Measurements from ENCODE around the gene DIP2A. TPM values are rescaled to one million over a fixed set of nuclear protein-coding genes. Genes with fewer than 3 reads are reported as not detected.

DIP2A gene
- total RNA-seq, 1 donor from 2014 or later = 36.1 TPM

GRCh38 chr21:46607636-46608035 lies 148.9 kb downstream of the DIP2A start:
- no peak overlapping the region for H3K4me3 Mint-ChIP-seq (ENCODE audit: low read depth)
- peaks cover 19% of the 10 kb centered on the region for H3K4me1 Mint-ChIP-seq (ENCODE audit: low read depth)
- DNase-seq (ENCODE audit: low spot score) = no peak
- H3K36me3 Mint-ChIP-seq (ENCODE audit: low read depth) = no peaks in the 10 kb centered on the region
- intact Hi-C loops (cut with micrococcal nuclease) = no loop called here
- H3K27ac Mint-ChIP-seq = no peak overlapping the region
- H3K27me3 Mint-ChIP-seq (ENCODE audit: low read depth) = peaks cover 5% of the 10 kb centered on the region
- H3K9me3 Mint-ChIP-seq = no peaks in the 10 kb centered on the region

GRCh38 chr21:46608672-46609111 lies 150.0 kb downstream of the DIP2A start:
- Mint-ChIP-seq H3K36me3 (ENCODE audit: low read depth) (no peaks in the 10 kb centered on the region), H3K9me3 (no peaks in the 10 kb centered on the region), H3K4me1 (ENCODE audit: low read depth) (peaks cover 19% of the 10 kb centered on the region), H3K4me3 (ENCODE audit: low read depth) (no peak overlapping the region), H3K27ac (no peak overlapping the region), H3K27me3 (ENCODE audit: low read depth) (peaks cover 9% of the 10 kb centered on the region)
- intact Hi-C loops (cut with micrococcal nuclease) = no loop called here
- DNase-seq (ENCODE audit: low spot score) = no peak

GRCh38 chr21:46610018-46610701 lies 151.5 kb downstream of the DIP2A start:
- H3K9me3 Mint-ChIP-seq = no peaks in the 10 kb centered on the region
- H3K4me3 Mint-ChIP-seq (ENCODE audit: low read depth) = no peak overlapping the region
- intact Hi-C loops (cut with micrococcal nuclease) = no loop called here
- peaks cover 22% of the 10 kb centered on the region for H3K27me3 Mint-ChIP-seq (ENCODE audit: low read depth)
- peaks cover 14% of the 10 kb centered on the region for H3K4me1 Mint-ChIP-seq (ENCODE audit: low read depth)
- no peaks in the 10 kb centered on the region for H3K36me3 Mint-ChIP-seq (ENCODE audit: low read depth)
- DNase-seq (ENCODE audit: low spot score) = no peak
- no peak overlapping the region for H3K27ac Mint-ChIP-seq

GRCh38 chr21:46613391-46613790 lies 154.7 kb downstream of the DIP2A start:
- Mint-ChIP-seq H3K9me3 (no peaks in the 10 kb centered on the region), H3K27ac (no peak overlapping the region), H3K36me3 (ENCODE audit: low read depth) (no peaks in the 10 kb centered on the region), H3K4me1 (ENCODE audit: low read depth) (no peaks in the 10 kb centered on the region), H3K27me3 (ENCODE audit: low read depth) (peaks cover 29% of the 10 kb centered on the region), H3K4me3 (ENCODE audit: low read depth) (no peak overlapping the region)
- no peak for DNase-seq (ENCODE audit: low spot score)
- intact Hi-C loops (cut with micrococcal nuclease) = no loop called here

- no peaks in the 10 kb centered on the region for H3K36me3 Mint-ChIP-seq (ENCODE audit: low read depth)
- intact Hi-C loops (cut with micrococcal nuclease) = no loop called here
- H3K4me1 Mint-ChIP-seq (ENCODE audit: low read depth) = no peaks in the 10 kb centered on the region
- no peaks in the 10 kb centered on the region for H3K9me3 Mint-ChIP-seq
- no peak overlapping the region for H3K27ac Mint-ChIP-seq
- H3K4me3 Mint-ChIP-seq (ENCODE audit: low read depth) = no peak overlapping the region
- peaks cover 29% of the 10 kb centered on the region for H3K27me3 Mint-ChIP-seq (ENCODE audit: low read depth)
- no peak for DNase-seq (ENCODE audit: low spot score)
These were observed 157.4 kb downstream of the DIP2A start for GRCh38 chr21:46616050-46616449.

- Mint-ChIP-seq H3K27me3 (ENCODE audit: low read depth) (peaks cover 29% of the 10 kb centered on the region), H3K4me3 (ENCODE audit: low read depth) (no peak overlapping the region), H3K27ac (no peak overlapping the region), H3K36me3 (ENCODE audit: low read depth) (no peaks in the 10 kb centered on the region), H3K9me3 (no peaks in the 10 kb centered on the region), H3K4me1 (ENCODE audit: low read depth) (peaks cover 4% of the 10 kb centered on the region)
- intact Hi-C loops (cut with micrococcal nuclease) = no loop called here
- DNase-seq (ENCODE audit: low spot score) = no peak
These were observed 158.0 kb downstream of the DIP2A start for GRCh38 chr21:46616656-46617055.

- Mint-ChIP-seq H3K4me1 (ENCODE audit: low read depth) (peaks cover 12% of the 10 kb centered on the region), H3K27me3 (ENCODE audit: low read depth) (peaks cover 25% of the 10 kb centered on the region), H3K9me3 (no peaks in the 10 kb centered on the region), H3K36me3 (ENCODE audit: low read depth) (no peaks in the 10 kb centered on the region), H3K27ac (no peak overlapping the region), H3K4me3 (ENCODE audit: low read depth) (no peak overlapping the region)
- intact Hi-C loops (cut with micrococcal nuclease) = no loop called here
- DNase-seq (ENCODE audit: low spot score) = no peak
These were observed 158.8 kb downstream of the DIP2A start for GRCh38 chr21:46617267-46618051.

GRCh38 chr21:46618738-46619379 lies 160.2 kb downstream of the DIP2A start:
- no peak overlapping the region for H3K27ac Mint-ChIP-seq
- peaks cover 21% of the 10 kb centered on the region for H3K27me3 Mint-ChIP-seq (ENCODE audit: low read depth)
- DNase-seq (ENCODE audit: low spot score) = no peak
- no peaks in the 10 kb centered on the region for H3K36me3 Mint-ChIP-seq (ENCODE audit: low read depth)
- intact Hi-C loops (cut with micrococcal nuclease) = no loop called here
- H3K4me3 Mint-ChIP-seq (ENCODE audit: low read depth) = no peak overlapping the region
- H3K4me1 Mint-ChIP-seq (ENCODE audit: low read depth) = peaks cover 18% of the 10 kb centered on the region
- no peaks in the 10 kb centered on the region for H3K9me3 Mint-ChIP-seq

Other genes with a start within 250 kb of the DIP2A start
- 28.5 and 30.5 TPM in 2 replicates for gene LSS, start 230.1 kb upstream of the DIP2A start, total RNA-seq
- gene MCM3AP, start 173.3 kb upstream of the DIP2A start, total RNA-seq = 123 and 138 TPM in 2 replicates
- 14.4 and 15.3 TPM in 2 replicates for gene YBEY, start 172.5 kb upstream of the DIP2A start, total RNA-seq
- 32.2 and 32.8 TPM in 2 replicates for gene C21orf58, start 135.0 kb upstream of the DIP2A start, total RNA-seq
- gene PCNT, start 134.7 kb upstream of the DIP2A start, total RNA-seq = 55.8 and 58.8 TPM in 2 replicates
- gene S100B, start 146.2 kb downstream of the DIP2A start, total RNA-seq = not detected in 2 replicates
- 71.0 and 73.9 TPM in 2 replicates for gene PRMT2, start 176.8 kb downstream of the DIP2A start, total RNA-seq